NCI-H1105 treated with DMSO at 0.1 percent for 48 hours (cell line): ENCODE results near the gene NHP2.

Source experiments
- DNase-seq: peaks from one replicate; lab custom pipeline; 2025; lab: John Stamatoyannopoulos, UW

The NHP2 gene

DNA sequence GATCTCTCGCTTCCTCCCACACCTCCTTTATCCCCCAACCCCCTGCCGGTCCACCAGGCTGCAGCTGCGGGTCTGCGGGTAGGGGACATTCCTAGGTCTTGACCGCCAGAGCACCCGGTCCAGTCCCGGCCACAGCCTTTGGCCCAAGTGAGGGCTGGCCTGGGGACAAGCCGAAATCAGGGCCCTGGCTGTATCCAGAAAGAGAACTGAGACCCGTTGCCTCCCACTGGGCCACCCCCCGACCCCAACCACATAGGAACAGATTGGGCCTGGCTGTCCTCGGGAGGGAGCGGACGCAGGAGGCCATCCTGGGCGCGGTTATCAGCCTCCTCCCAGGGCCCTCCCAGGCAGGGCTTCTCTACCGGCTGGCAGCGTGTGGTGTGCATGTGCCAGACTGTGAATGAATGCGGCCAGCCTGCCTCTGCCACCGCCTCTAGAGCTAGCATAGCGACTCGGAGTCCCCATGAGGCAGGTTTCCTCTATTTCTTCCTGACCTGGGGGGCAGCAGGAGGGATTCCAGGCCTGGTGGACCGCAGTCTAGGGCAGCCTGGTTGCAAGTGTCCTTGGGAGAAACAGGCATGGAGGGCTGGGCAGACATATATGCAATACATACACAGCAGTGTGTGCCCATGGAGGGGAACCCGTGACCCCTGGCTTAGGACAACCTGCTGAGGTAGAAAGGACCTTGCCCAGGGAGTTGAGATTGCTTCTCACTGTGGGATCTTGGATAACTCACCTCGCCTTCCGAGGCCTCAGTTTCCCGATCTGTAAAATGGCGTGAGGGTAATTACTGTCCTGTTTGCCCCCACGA is 39.2 kb downstream of the NHP2 start:
- no peak for DNase-seq

DNA sequence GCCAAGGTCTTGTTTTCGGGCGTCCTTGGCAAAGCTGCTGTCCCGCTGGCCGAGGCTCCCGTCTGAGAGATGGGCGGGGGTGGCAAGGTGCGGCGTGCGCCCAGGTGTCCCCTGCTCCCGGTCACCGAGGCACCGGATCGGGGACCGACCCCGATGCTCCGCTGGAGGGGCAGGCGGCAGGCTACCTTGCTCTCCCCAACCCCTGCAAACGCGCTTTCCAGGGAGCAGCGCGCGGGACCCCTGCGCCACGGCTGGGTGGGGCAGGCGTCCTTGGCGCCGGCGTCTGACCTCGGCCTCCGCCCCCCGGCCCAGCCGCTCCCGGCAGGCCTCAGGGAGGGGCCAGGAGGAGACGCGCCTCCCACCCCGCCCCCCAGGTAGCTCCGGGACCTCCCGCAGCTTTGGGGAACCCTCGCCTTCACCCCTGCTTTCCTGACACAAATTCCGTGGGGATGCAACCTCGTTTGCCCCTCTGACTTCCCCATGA is 39.8 kb downstream of the NHP2 start:
- no peak for DNase-seq

DNA sequence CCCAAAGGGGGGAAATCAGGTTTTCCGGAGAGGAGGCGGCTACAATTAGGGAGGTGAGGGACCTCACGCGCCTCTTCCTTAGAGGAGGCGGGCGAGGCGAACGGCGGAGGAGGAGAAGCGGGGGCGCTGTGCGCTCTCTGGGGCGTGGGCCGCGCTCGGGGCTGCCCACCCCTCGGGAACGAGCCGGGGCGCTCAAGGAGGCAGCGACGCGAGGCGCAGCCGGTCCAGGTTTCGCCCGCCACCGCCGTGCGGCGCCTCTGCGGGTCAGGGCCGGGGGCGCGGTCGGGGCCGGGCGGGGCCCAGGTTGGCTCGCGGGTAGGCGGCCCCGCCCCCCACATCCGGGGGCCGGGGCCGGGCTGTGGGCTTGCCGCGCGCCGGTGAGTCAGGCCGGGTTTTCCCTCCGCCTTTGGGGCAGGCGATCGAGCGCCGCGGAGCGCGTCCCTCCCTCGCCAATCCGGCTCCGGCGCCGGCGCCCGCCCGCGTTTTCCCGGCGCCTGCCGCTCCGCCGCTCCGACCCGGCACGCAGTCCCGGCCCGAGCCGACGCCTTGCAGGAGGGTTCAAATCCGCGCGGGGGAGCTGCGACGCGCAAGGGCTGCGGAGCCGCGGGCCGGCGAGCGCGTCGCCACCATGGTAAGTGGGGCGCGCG is 40.4 kb downstream of the NHP2 start, which contains the start of gene N4BP3:
TSS of gene N4BP3 (plus strand) at position 392 of the 647 bp plus-strand sequence. CDS start 6,052 bp downstream, outside the sequence.
- DNase-seq: peak; percentile 37

DNA sequence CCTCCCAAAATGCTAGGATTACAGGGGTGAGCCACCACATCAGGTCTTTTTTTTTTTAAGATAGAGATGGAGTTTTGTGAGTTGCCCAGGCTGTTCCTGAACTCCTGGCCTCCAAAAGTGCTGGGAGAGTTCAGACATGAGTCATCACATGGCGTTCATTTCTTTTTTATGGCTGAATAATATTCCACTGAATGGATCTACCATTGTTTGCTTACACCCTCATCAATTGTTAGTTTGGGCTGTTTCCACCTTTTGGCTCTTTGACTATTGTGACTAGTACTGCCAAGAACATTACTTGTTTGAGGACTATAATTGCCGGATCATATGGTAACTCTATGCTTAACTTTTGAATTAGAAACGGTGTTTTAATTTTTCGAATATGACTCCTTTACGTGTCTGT is 41.1 kb downstream of the NHP2 start:
- no peak for DNase-seq

DNA sequence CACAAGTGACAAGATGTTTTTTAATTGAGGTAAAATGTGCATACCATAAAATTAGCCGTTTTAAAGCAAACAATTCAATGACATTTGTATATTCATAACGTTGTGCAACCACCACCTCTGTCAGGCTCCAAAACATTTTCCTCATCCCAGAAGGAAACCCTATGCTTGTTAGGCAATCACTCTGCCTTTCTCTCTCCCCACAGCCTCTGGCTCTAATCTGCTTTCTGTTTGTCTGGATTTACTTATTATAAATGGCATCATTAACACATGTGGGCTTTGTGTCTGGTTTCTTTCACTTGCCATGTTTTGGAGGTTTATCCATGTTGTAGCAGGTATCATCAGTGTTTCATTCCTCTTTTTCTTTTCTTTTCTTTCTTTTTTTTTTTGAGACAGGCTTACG is 41.8 kb downstream of the NHP2 start:
- no peak for DNase-seq

DNA sequence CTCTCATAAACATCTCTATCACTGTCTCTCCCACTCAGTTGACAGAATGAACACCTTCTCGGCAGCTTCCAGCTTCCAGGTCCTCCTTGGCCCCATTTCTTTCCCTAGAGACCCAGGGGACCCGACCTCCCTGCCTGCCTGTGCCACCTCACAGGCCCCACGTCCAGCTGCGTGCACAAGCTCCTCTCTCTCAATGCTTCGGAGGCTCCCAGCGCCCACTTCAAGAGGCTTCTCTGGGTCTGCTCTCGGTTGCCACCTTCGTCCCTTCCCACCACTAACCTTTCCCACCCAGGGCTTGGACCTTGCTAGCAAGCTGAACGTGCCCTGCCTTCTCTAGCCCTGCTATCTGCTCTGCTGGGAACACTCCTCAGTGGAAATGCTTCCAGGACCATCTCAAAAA is 43.2 kb downstream of the NHP2 start:
- DNase-seq: no peak

DNA sequence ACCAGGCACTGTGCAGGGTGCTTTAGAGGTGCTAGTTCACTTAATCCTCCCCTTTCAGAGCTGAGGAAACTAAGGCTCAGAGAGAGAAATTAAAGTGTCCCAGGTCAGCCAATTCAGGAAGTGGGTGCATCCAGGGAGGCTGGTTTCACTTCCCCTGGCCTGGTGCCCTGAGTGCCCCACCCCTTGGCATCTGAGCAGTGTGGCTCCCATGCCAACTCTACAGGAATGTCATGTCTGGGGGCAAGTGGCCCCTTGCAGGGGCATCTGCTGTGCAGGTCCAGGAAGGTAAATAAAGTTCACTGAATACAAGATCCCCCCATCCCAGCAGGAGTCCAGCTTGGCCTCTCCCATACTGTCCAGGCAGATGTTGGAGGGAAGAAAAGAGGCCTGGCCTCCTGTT is 44.7 kb downstream of the NHP2 start:
- DNase-seq: no peak

DNA sequence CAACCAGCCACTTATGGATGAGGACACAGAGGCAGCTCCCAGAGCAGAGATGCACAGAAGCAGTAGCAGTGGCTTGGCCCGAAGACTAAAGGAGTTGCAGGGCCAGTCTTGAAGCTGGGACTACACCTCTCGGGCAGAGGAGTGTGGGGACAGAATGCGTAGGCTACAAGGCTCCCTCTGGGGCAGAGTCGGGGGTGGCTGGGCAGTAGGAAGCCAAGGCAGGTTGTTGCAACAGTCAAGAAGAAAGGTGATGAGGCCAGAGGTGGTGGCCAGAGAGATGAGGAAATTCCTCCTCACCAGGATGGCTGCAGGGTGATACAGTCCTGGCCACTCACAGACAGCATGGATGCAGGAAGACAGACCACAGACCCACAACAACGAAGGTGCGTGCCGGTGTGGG is 45.2 kb downstream of the NHP2 start:
- DNase-seq: no peak

DNA sequence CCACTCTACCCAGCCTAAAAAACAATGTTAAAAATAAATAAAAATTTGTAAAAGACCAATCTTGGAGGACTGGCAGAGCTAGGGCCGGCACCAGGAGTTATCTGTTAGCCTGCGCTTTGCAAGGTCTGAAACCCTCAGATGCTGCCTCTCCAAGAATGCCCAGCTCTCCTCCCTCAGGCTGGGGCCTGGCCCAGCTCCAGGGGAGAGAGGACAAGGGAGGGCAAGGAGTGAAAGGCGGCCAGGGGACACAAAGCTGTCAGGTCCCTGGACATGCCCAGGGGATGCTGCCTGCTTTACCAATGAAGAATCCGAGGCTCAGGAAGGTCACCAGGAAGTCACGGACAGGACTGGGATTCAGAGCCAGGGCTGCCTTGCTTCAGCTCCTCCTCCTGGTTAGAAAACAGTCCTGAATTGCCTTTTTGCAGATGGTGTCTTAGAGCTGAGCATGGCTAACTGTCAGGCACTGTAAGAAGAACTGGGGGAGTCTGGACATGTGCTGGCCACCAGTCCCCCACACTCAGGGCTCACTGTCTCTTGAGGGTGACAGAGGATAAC is 45.9 kb downstream of the NHP2 start:
- no peak for DNase-seq

DNA sequence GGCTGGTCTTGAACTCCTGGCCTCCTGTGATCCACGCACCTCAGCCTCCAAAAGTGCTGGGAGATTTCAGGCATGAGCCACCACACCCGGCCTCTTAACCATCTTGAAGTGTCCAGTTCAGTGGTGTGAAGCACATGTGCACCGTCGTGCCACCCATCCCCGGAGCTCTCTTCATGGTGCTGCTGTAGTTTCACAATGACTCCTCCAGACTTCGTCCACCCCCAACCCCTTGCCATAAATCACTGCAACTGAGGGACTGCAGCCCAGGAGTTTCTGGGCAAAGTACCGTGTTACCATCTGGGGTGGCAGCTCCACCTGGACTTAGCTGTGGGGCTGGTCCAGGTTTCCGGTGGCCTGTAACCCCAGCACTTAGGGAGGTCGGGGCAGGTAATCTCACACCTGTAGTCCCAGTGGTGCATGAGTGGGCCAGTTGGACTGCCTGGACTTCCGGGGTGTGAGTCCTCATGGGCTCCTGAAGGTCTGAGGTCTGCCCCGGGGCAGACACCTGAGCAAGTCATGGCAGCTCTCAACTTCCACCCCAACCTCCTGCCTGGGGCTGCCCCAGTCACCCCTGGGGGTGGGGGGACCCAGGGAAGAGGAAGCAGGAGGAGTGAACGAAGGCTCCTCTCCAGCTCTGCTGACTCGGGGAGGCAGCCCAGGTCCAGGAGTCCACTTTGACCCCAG is 47.0 kb downstream of the NHP2 start:
- no peak for DNase-seq

DNA sequence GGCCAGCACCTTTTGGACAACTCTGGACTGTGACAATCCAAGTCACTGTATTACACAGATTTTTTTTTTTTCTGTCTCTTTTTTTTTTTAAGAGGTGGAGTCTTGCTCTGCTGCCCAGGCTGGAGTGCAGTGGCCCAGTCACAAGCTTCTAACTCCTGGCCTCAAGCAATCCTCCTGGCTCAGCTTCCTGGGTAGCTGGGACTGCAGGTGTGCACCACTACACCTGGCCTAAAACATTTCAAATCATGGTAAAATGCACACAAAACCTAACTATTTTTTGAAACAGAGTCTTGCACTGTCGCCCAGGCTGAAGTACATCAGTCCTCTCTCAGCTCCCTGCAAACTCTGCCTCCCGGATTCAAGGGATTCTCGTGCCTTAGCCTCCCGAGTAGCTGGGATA is 47.6 kb downstream of the NHP2 start:
- DNase-seq: no peak

DNA sequence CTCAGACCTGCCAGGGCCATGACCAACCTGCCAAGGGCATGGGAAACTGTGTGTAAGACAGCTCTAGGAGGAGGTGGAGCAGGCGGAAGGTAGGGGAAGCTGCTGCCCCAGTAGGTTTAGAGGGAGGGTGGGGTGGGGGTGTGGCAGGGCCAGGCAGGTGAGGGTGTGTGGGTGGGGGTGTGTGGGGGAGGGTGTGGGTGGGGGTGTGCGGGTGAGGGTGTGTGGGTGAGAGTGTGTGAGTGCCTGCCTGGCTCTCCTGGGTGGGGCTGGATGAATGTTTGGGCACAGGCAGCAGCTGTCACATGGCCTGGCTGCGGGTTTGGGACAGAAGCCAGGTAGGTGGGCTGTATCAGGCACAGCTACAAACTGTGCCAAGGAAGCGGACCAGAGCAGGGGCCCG is 49.2 kb downstream of the NHP2 start:
- DNase-seq: peak; percentile 4

DNA sequence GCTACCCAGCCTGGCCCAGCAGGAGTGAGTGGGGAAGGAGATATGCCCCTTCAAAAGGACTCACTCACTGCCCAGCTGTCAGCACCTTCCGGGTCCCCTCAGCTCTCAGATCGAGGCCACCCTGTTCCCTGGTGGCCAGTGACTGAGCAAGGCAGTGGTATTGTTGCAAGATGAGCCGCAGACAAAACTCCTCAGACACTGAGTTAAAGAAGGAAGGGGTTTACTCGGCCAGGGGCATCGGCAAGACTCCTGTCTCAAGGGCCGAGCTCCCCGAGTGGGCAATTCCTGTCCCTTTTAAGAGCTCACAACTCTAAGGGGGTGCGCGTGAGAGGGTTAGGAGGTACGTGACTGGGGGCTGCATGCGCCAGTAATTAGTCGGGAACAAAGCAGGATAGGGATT is 50.1 kb downstream of the NHP2 start:
- no peak for DNase-seq
